HuH-7 (cell line): ENCODE data around the gene HERC5.
"Not testable (repeated sequence)": the region's sequence is repeated elsewhere in the genome, so short reads cannot be mapped to it uniquely, and the experiment has no call there.

Source experiments
- DNase-seq: peaks from one replicate; pipeline ENCODE4 v3.0.0; 2011; ENCODE audit warnings: low spot score

HERC5 gene

GRCh38 chr4:88522702-88523324, 65.9 kb downstream of the HERC5 start:
- no peak for DNase-seq

- DNase-seq, result peak; percentile 70
Measured at GRCh38 chr4:88523325-88524129, 66.6 kb downstream of the HERC5 start, which contains the start of gene PYURF. TSS of gene PYURF (minus strand) at chr4:88523776. CDS start at chr4:88523700, 76 bp downstream.

GRCh38 chr4:88524171-88524570, 67.3 kb downstream of the HERC5 start:
- DNase-seq, result no peak

- DNase-seq, result no peak
Measured at GRCh38 chr4:88526221-88526815, 69.4 kb downstream of the HERC5 start.

GRCh38 chr4:88527787-88528186, 70.9 kb downstream of the HERC5 start:
- DNase-seq, result no peak

- no peak for DNase-seq
Measured at GRCh38 chr4:88528861-88529260, 71.9 kb downstream of the HERC5 start.

- DNase-seq, result no peak
Measured at GRCh38 chr4:88531549-88531948, 74.6 kb downstream of the HERC5 start.

GRCh38 chr4:88533088-88533790, 76.3 kb downstream of the HERC5 start:
- DNase-seq, result no peak

- no peak for DNase-seq
Measured at GRCh38 chr4:88533937-88534750, 77.2 kb downstream of the HERC5 start.

- no peak for DNase-seq
Measured at GRCh38 chr4:88535090-88535755, 78.3 kb downstream of the HERC5 start.

- DNase-seq, result no peak
Measured at GRCh38 chr4:88537709-88538108, 80.8 kb downstream of the HERC5 start.

GRCh38 chr4:88539322-88540068, 82.6 kb downstream of the HERC5 start:
- DNase-seq, result not testable (repeated sequence)

GRCh38 chr4:88549815-88550214, 92.9 kb downstream of the HERC5 start:
- no peak for DNase-seq
